ENCODE data around the gene PPP3CA. TPM values are rescaled to one million over a fixed set of nuclear protein-coding genes. Genes with fewer than 3 reads are reported as not detected.

PPP3CA gene
- total and polyA plus RNA-seq, 2 of the 8 experiments (the other 6 are each of a cell fraction or from before 2014, with no cell fraction given): 7.9 to 35.0 TPM

- H3K18ac ChIP-seq (ENCODE audit: extremely low read depth, low read length): no peak overlapping the region
- H4K8ac ChIP-seq (ENCODE audit: extremely low read depth, insufficient read depth, low read length): no peak overlapping the region
- no peak overlapping the region for H3K9ac ChIP-seq (replicated peaks in 1 of 4; ENCODE audit: extremely low read depth in 1 of 4, low read depth in 3 of 4, low read length in 3 of 4)
- no peak overlapping the region for H3K4ac ChIP-seq (replicated peaks; ENCODE audit: insufficient read length, low read depth, low read length)
- no peak overlapping the region for H3K56ac ChIP-seq (replicated peaks; ENCODE audit: insufficient read length, low read depth, low read length)
- H4K20me1 ChIP-seq (replicated peaks in 1 of 2; ENCODE audit: control insufficient read depth in 1 of 2, insufficient read depth in 2 of 2, low read length in 2 of 2): no peaks in the 10 kb centered on the region
- H3K27ac ChIP-seq (ENCODE audit: low read depth, low read length): no peak overlapping the region
- CTCF ChIA-PET (ENCODE audit: partially characterized antibody): interaction anchor here (1.4 kb wide), 2 partner anchors 8 to 183 kb away, joined by 3 to 4 read pairs; no protein-coding TSS in a partner anchor
- H2BK5ac ChIP-seq (ENCODE audit: low read depth, low read length): no peak overlapping the region
- no peaks in the 10 kb centered on the region for H3K4me1 ChIP-seq (replicated peaks in 1 of 4; ENCODE audit: control insufficient read depth in 3 of 4, insufficient read depth in 4 of 4, low read length in 3 of 4)
- H2BK15ac ChIP-seq (ENCODE audit: low read length): peak overlapping the region; percentile 2; the same call in 1 of the 2 replicates
- FAIRE-seq (no peak), DNase-seq (ENCODE audit: low read depth in 1 of 2, low spot score in 2 of 2) (no peak)
- no peak overlapping the region for H2AK5ac ChIP-seq (ENCODE audit: low read depth, low read length)
- no peak overlapping the region for H3K4me2 ChIP-seq (ENCODE audit: insufficient read depth in 1 of 2, low read depth in 2 of 2, low read length in 2 of 2)
- H2BK12ac ChIP-seq (ENCODE audit: low read depth, low read length): no peak overlapping the region
- H3K79me2 ChIP-seq (ENCODE audit: control insufficient read depth in 1 of 2, insufficient read depth in 2 of 2, low read length in 2 of 2): no peaks in the 10 kb centered on the region
- no peak overlapping the region for H4K91ac ChIP-seq (replicated peaks; ENCODE audit: insufficient read length, low read length)
- H3K9me3 ChIP-seq (ENCODE audit: insufficient read depth in 2 of 2, low read depth in 1 of 2, low read length in 1 of 2): no peaks in the 10 kb centered on the region
- H2BK120ac ChIP-seq (replicated peaks; ENCODE audit: low read depth, low read length): no peak overlapping the region
- no peak overlapping the region for H3K23ac ChIP-seq (ENCODE audit: insufficient read length)
- 82% methylated on average over 3 of the region's 3 CpGs; no CpG with 5 or more reads in 1 of the 2 experiments for WGBS, 2 experiments (ENCODE audit: extremely low coverage in 1 of 2, insufficient coverage in 1 of 2, insufficient read length in 1 of 2, insufficient replicate concordance in 2 of 2, low coverage in 1 of 2, low lambda C conversion rate in 2 of 2, missing lambda C conversion rate in 1 of 2)
- peak overlapping the region; percentile 42; the same call in 1 of the 2 replicates for H2AFZ ChIP-seq (ENCODE audit: low read length)
- H3K36me3 ChIP-seq (ENCODE audit: control insufficient read depth in 2 of 4, insufficient read depth in 4 of 4, low read length in 3 of 4): no peaks in the 10 kb centered on the region
- no peaks in the 10 kb centered on the region for H3K23me2 ChIP-seq (ENCODE audit: low read depth, low read length)
- no peaks in the 10 kb centered on the region for H3K79me1 ChIP-seq (ENCODE audit: low read depth, low read length)
- H3K27me3 ChIP-seq (replicated peaks in 1 of 4; ENCODE audit: control insufficient read depth in 3 of 4, extremely low read depth in 1 of 4, insufficient read depth in 3 of 4, low read length in 3 of 4): peaks cover 0 to 1% (median 0%) of the 10 kb centered on the region in 4 experiments; a peak in 1 of 7 replicates
- no peak overlapping the region for H4K5ac ChIP-seq (ENCODE audit: insufficient read length, low read depth, low read length)
- H3K4me3 ChIP-seq (ENCODE audit: extremely low read depth in 1 of 4, insufficient read depth in 2 of 4, low read depth in 3 of 4, low read length in 4 of 4): no peak overlapping the region
- no peak overlapping the region for H2BK20ac ChIP-seq (ENCODE audit: low read length)
- no peak overlapping the region for H3K14ac ChIP-seq (ENCODE audit: insufficient read length)
- POLR2A ChIA-PET (ENCODE audit: partially characterized antibody): no interaction called here
- TF ChIP-seq, protein P1, sequence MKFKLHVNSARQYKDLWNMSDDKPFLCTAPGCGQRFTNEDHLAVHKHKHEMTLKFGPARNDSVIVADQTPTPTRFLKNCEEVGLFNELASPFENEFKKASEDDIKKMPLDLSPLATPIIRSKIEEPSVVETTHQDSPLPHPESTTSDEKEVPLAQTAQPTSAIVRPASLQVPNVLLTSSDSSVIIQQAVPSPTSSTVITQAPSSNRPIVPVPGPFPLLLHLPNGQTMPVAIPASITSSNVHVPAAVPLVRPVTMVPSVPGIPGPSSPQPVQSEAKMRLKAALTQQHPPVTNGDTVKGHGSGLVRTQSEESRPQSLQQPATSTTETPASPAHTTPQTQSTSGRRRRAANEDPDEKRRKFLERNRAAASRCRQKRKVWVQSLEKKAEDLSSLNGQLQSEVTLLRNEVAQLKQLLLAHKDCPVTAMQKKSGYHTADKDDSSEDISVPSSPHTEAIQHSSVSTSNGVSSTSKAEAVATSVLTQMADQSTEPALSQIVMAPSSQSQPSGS (IDR thresholded peaks at IDR 0.05; ENCODE audit: low read length): no peak
- no peak for TF ChIP-seq HDAC2 (IDR thresholded peaks at IDR 0.05; ENCODE audit: borderline replicate concordance in 1 of 2, low read depth in 2 of 2, low read length in 2 of 2)
- no peak for TF ChIP-seq GTF2F1 (IDR thresholded peaks at IDR 0.05; ENCODE audit: borderline replicate concordance, low read depth, low read length)
- no peak for TF ChIP-seq NANOG (IDR thresholded peaks at IDR 0.05; ENCODE audit: insufficient read depth, low read depth, low read length, poor library complexity, severe bottlenecking)
- TF ChIP-seq KDM4A (IDR thresholded peaks at IDR 0.05; ENCODE audit: low read depth, low read length, severe bottlenecking): no peak
- no peak for TF ChIP-seq POLR2AphosphoS5 (IDR thresholded peaks at IDR 0.05; ENCODE audit: low read depth, low read length)
- TF ChIP-seq SRF (IDR thresholded peaks at IDR 0.05; ENCODE audit: low read depth, low read length): no peak
- TF ChIP-seq NRF1 (IDR thresholded peaks at IDR 0.05; ENCODE audit: low read depth, low read length): no peak
- no peak for TF ChIP-seq SP1 (IDR thresholded peaks at IDR 0.05; ENCODE audit: low read depth, low read length)
- TF ChIP-seq JUND (IDR thresholded peaks at IDR 0.05; ENCODE audit: low read length): no peak
Measured at GRCh38 chr4:101357751-101358150, 10.4 kb upstream of the PPP3CA start.

Data from H1 (cell line).